GM23338 (cell line): ENCODE measurements around the gene STIM2. TPM values are rescaled to one million over a fixed set of nuclear protein-coding genes. Genes with fewer than 3 reads are reported as not detected.

Experiments
- ATAC-seq: fragments of 200-7000 bp; cut with Tn5 transposase; 3 replicates; pipeline ENCODE4 v1.9.1; 2020
- DNase-seq: peaks from one replicate; pipeline ENCODE4 v3.0.0-alpha.2; 2015; ENCODE audit warnings: low spot score
- H2AFZ ChIP-seq: fragments of 200-600 bp; sonication (generic); 2 replicates; pipeline ENCODE4 v1.8.0; 2016; ENCODE audit warnings: antibody characterized with exemption, mild to moderate bottlenecking, moderate library complexity
- H3F3A ChIP-seq: fragments of 200-600 bp; sonication (generic); replicated peaks from 2 replicates; pipeline ENCODE4 v1.8.0; 2017; ENCODE audit warnings: antibody characterized with exemption, mixed run types, low read depth
- H3K27ac ChIP-seq: fragments of 200-600 bp; sonication (generic); 2 replicates; pipeline ENCODE4 v1.6.1; 2016; ENCODE audit warnings: low read depth
- H3K27me3 ChIP-seq: fragments of 200-600 bp; sonication (generic); 2 replicates; pipeline ENCODE4 v1.8.0; 2016; ENCODE audit warnings: mild to moderate bottlenecking, mixed run types, moderate library complexity; ENCODE audit not compliant: insufficient read depth
- H3K36me3 ChIP-seq: fragments of 200-600 bp; sonication (generic); 2 replicates; pipeline ENCODE4 v1.8.0; 2016; ENCODE audit warnings: mild to moderate bottlenecking; ENCODE audit not compliant: insufficient read depth
- H3K4me1 ChIP-seq: fragments of 200-600 bp; sonication (generic); 2 replicates; pipeline ENCODE4 v1.8.0; 2016; ENCODE audit warnings: mild to moderate bottlenecking, moderate library complexity; ENCODE audit not compliant: insufficient read depth
- H3K4me2 ChIP-seq: fragments of 200-600 bp; sonication (generic); 2 replicates; pipeline ENCODE4 v1.7.1; 2017; ENCODE audit warnings: mixed run types
- H3K4me3 ChIP-seq: fragments of 200-600 bp; sonication (generic); 2 replicates; pipeline ENCODE4 v1.6.1; 2016; ENCODE audit warnings: mixed run types
- H3K79me2 ChIP-seq: fragments of 200-600 bp; sonication (generic); replicated peaks from 2 replicates; pipeline ENCODE4 v1.8.0; 2017; ENCODE audit warnings: mild to moderate bottlenecking; ENCODE audit not compliant: insufficient read depth
- H3K9me2 ChIP-seq: fragments of 200-600 bp; sonication (generic); 2 replicates; pipeline ENCODE4 v1.8.0; 2017; ENCODE audit not compliant: insufficient read depth
- H4K20me1 ChIP-seq: fragments of 200-600 bp; sonication (generic); replicated peaks from 2 replicates; pipeline ENCODE4 v1.8.0; 2017; ENCODE audit warnings: mild to moderate bottlenecking; ENCODE audit not compliant: insufficient read depth
- H3K27ac Mint-ChIP-seq: 2 replicates; pipeline ENCODE4 v1.8.0; 2020; ENCODE audit warnings: inconsistent platforms, mild to moderate bottlenecking, moderate library complexity, mixed read lengths
- H3K27me3 Mint-ChIP-seq: 3 replicates; pipeline ENCODE4 v1.8.0; 2022; ENCODE audit warnings: low read depth, mild to moderate bottlenecking, moderate library complexity, mixed read lengths, inconsistent platforms; ENCODE audit not compliant: insufficient read depth, poor library complexity
- H3K36me3 Mint-ChIP-seq: 3 replicates; pipeline ENCODE4 v1.8.0; 2021; ENCODE audit warnings: low read depth, mild to moderate bottlenecking, inconsistent platforms, moderate library complexity, mixed read lengths
- H3K4me1 Mint-ChIP-seq: 3 replicates; pipeline ENCODE4 v1.8.0; 2020; ENCODE audit warnings: mild to moderate bottlenecking, inconsistent platforms, mixed read lengths
- H3K4me3 Mint-ChIP-seq: 3 replicates; pipeline ENCODE4 v1.8.0; 2021; ENCODE audit warnings: moderate library complexity, mild to moderate bottlenecking, inconsistent platforms, mixed read lengths
- H3K9me3 Mint-ChIP-seq: 3 replicates; pipeline ENCODE4 v1.8.0; 2020; ENCODE audit warnings: moderate library complexity, mild to moderate bottlenecking, inconsistent platforms, mixed read lengths
- CREB1 ChIP-seq: fragments of 250-450 bp; sonication (Bioruptor Pico); IDR thresholded peaks from 2 replicates; pipeline ENCODE4 v1.5.0; 2020; ENCODE audit warnings: low read depth, mild to moderate bottlenecking, moderate library complexity
- CTCF ChIP-seq, 2 experiments: fragments of 200-600 bp in 1 of 2; sonication (generic) in 1 of 2; conservative IDR thresholded peaks; 2 replicates each; pipeline versions ENCODE4 v1.5.1 to v1.6.1; 2016 to 2017; ENCODE audit warnings: antibody characterized with exemption in 2 of 2, low read depth in 2 of 2, mild to moderate bottlenecking in 2 of 2, moderate library complexity in 1 of 2
- ETS1 ChIP-seq: IDR thresholded peaks from 2 replicates; pipeline ENCODE4 v1.6.1; 2016; ENCODE audit warnings: antibody characterized with exemption
- EZH2phosphoT487 ChIP-seq: fragments of 200-600 bp; sonication (generic); IDR thresholded peaks from one replicate; pipeline ENCODE4 v1.8.1; 2018; ENCODE audit warnings: antibody characterized with exemption; ENCODE audit not compliant: unreplicated experiment
- JUNB ChIP-seq: IDR thresholded peaks from one replicate; pipeline ENCODE4 v1.6.1; 2016; ENCODE audit warnings: antibody characterized with exemption; ENCODE audit not compliant: unreplicated experiment
- POLR2AphosphoS5 ChIP-seq: IDR thresholded peaks from 2 replicates; pipeline ENCODE4 v1.6.1; 2016; ENCODE audit warnings: antibody characterized with exemption, low read depth
- ZNF114 ChIP-seq: fragments of 250-450 bp; sonication (Bioruptor Pico); IDR thresholded peaks from 2 replicates; pipeline ENCODE4 v1.5.0; 2020; ENCODE audit warnings: mild to moderate bottlenecking, moderate library complexity
- ZNF462 ChIP-seq: fragments of 250-450 bp; sonication (Bioruptor Pico); IDR thresholded peaks from 2 replicates; pipeline ENCODE4 v1.5.0; 2020; ENCODE audit warnings: mild to moderate bottlenecking, moderate library complexity
- polyA plus RNA-seq: library from polyadenylated mRNA; unstranded; fragments of >200 nt; fragmentation: Nextera tagmentation; extraction: Ambion mirVana; gene quantifications from 2 replicates; pipeline ENCODE4 v1.2.1, GENCODE V29; 2016
- total RNA-seq: library from RNA; depleted of rRNA; stranded (reverse); fragments of >200 nt; shearing (Covaris generic); gene quantifications from 2 replicates; pipeline ENCODE4 v1.2.3, GENCODE V29; 2014

The STIM2 gene
- total and polyA plus RNA-seq, 2 experiments from 2014 or later: 13.1 to 17.8 TPM

DNA sequence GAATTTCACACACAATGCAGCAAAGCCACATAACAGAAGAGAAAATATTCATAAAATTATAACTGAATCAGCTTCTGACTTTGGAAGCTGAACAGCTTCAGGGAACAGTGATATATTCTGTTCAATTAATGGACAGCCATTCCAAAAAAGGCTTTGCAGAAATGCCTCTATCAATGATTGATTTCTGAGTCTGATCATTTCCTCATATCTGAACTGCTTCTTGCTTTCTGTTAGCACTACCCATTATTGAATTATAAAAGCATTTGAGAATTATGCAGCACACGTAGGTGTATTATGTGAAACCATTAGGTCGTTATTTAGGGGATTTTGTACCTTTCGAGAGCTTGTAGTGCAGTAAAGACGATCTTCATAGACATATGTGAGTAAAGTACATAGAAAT, 159.6 kb downstream of the STIM2 start:
- H3K4me3 ChIP-seq: no peak overlapping the region
- no peak for ATAC-seq
- H4K20me1 ChIP-seq: no peaks in the 10 kb centered on the region
- Mint-ChIP-seq H3K27me3 (peaks cover 4% of the 10 kb centered on the region), H3K27ac (no peak overlapping the region), H3K9me3 (no peaks in the 10 kb centered on the region), H3K4me1 (peaks cover 16% of the 10 kb centered on the region), H3K4me3 (no peak overlapping the region), H3K36me3 (peaks cover 6% of the 10 kb centered on the region; the same call in 1 of the 3 replicates)
- no peak overlapping the region for H3K27ac ChIP-seq
- DNase-seq: no peak
- no peaks in the 10 kb centered on the region for H3K36me3 ChIP-seq
- TF ChIP-seq CREB1 (CRISPR knock-in tag) (no peak), ZNF462 (CRISPR knock-in tag) (no peak), EZH2phosphoT487 (no peak), POLR2AphosphoS5 (no peak), CTCF (conservative IDR thresholded peaks at IDR 0.05; ENCODE audit: low read depth in 2 of 2) (no peak), JUNB (no peak), ZNF114 (CRISPR knock-in tag) (no peak), ETS1 (no peak)
- H3K79me2 ChIP-seq: no peaks in the 10 kb centered on the region
- H3K4me1 ChIP-seq: peaks cover 9% of the 10 kb centered on the region
- H3K4me2 ChIP-seq: no peak overlapping the region
- no peaks in the 10 kb centered on the region for H3K9me2 ChIP-seq
- no peaks in the 10 kb centered on the region for H3K27me3 ChIP-seq
- no peaks in the 10 kb centered on the region for H3F3A ChIP-seq
- H2AFZ ChIP-seq: no peak overlapping the region
